H9 (cell line): ENCODE measurements around the gene PAFAH1B1. TPM values are rescaled to one million over a fixed set of nuclear protein-coding genes. Genes with fewer than 3 reads are reported as not detected.
"Not testable (repeated sequence)": the region's sequence is repeated elsewhere in the genome, so short reads cannot be mapped to it uniquely, and the experiment has no call there.

Experiments
- DNase-seq: peaks from one replicate; pipeline ENCODE4 v3.0.0-alpha.2; 2017
- H2AFZ ChIP-seq: one replicate; pipeline ENCODE4 v1.6.1; 2013; ENCODE audit warnings: mild to moderate bottlenecking, low read length, control low read depth, moderate library complexity
- H2AK5ac ChIP-seq: 2 replicates; pipeline ENCODE4 v1.6.1; 2013; ENCODE audit warnings: low read length, control low read depth, mixed read lengths; ENCODE audit not compliant: insufficient read length
- H2BK120ac ChIP-seq: one replicate; pipeline ENCODE4 v1.6.1; 2013; ENCODE audit warnings: low read depth, mild to moderate bottlenecking, low read length, control low read depth, inconsistent platforms; ENCODE audit not compliant: poor library complexity, severe bottlenecking
- H2BK12ac ChIP-seq: 2 replicates; pipeline ENCODE4 v1.6.1; 2013; ENCODE audit warnings: low read length, control low read depth, mixed read lengths, low read depth; ENCODE audit not compliant: insufficient read length
- H2BK15ac ChIP-seq: 2 replicates; pipeline ENCODE4 v1.6.1; 2013; ENCODE audit warnings: low read depth, low read length, control low read depth
- H2BK20ac ChIP-seq: one replicate; pipeline ENCODE4 v1.6.1; 2013; ENCODE audit warnings: low read depth, mild to moderate bottlenecking, low read length, control low read depth, inconsistent platforms; ENCODE audit not compliant: poor library complexity, severe bottlenecking
- H2BK5ac ChIP-seq: 2 replicates; pipeline ENCODE4 v1.6.1; 2013; ENCODE audit warnings: low read length, control low read depth, mixed read lengths; ENCODE audit not compliant: insufficient read length
- H3K14ac ChIP-seq: 2 replicates; pipeline ENCODE4 v1.6.1; 2013; ENCODE audit warnings: low read length, control low read depth; ENCODE audit not compliant: insufficient read depth
- H3K18ac ChIP-seq: 2 replicates; pipeline ENCODE4 v1.6.1; 2013; ENCODE audit warnings: low read depth, mild to moderate bottlenecking, mixed read lengths, low read length, control low read depth; ENCODE audit not compliant: insufficient read length
- H3K23ac ChIP-seq: 2 replicates; pipeline ENCODE4 v1.6.1; 2013; ENCODE audit warnings: low read length, control low read depth, mixed read lengths, low read depth; ENCODE audit not compliant: insufficient read length
- H3K23me2 ChIP-seq: 2 replicates; pipeline ENCODE4 v1.6.1; 2013; ENCODE audit warnings: low read depth, mild to moderate bottlenecking, mixed read lengths, low read length, control low read depth; ENCODE audit not compliant: insufficient read length, poor library complexity, severe bottlenecking
- H3K27ac ChIP-seq: 2 replicates; pipeline ENCODE4 v1.5.1; 2013; ENCODE audit warnings: low read length, control low read depth, mixed read lengths, low read depth; ENCODE audit not compliant: insufficient read length
- H3K27me3 ChIP-seq: 2 replicates; pipeline ENCODE4 v1.6.1; 2013; ENCODE audit warnings: low read length, control low read depth, inconsistent platforms; ENCODE audit not compliant: insufficient read depth
- H3K4ac ChIP-seq: 2 replicates; pipeline ENCODE4 v1.6.1; 2013; ENCODE audit warnings: low read depth, mild to moderate bottlenecking, control low read depth, inconsistent platforms, low read length, moderate library complexity
- H3K4me1 ChIP-seq: 2 replicates; pipeline ENCODE4 v1.6.1; 2013; ENCODE audit warnings: low read length, control low read depth, inconsistent platforms; ENCODE audit not compliant: insufficient read depth
- H3K4me2 ChIP-seq: 2 replicates; pipeline ENCODE4 v1.6.1; 2013; ENCODE audit warnings: low read length, control low read depth, mixed read lengths; ENCODE audit not compliant: insufficient read length, insufficient read depth
- H3K56ac ChIP-seq: 2 replicates; pipeline ENCODE4 v1.6.1; 2013; ENCODE audit warnings: low read depth, mild to moderate bottlenecking, mixed read lengths, low read length, control low read depth; ENCODE audit not compliant: insufficient read length
- H3K79me1 ChIP-seq: 2 replicates; pipeline ENCODE4 v1.6.1; 2013; ENCODE audit warnings: low read depth, mild to moderate bottlenecking, moderate library complexity, low read length, control low read depth, inconsistent platforms; ENCODE audit not compliant: insufficient read depth, poor library complexity, severe bottlenecking
- H3K79me2 ChIP-seq: 2 replicates; pipeline ENCODE4 v1.6.1; 2013; ENCODE audit warnings: low read length, control low read depth, inconsistent platforms; ENCODE audit not compliant: insufficient read depth
- H3K9ac ChIP-seq: 2 replicates; pipeline ENCODE4 v1.6.1; 2013; ENCODE audit warnings: low read length, control low read depth, mixed read lengths; ENCODE audit not compliant: insufficient read length; ENCODE audit errors: extremely low read depth
- H3K9me3 ChIP-seq: one replicate; pipeline ENCODE4 v1.6.1; 2013; ENCODE audit warnings: low read depth, low read length, inconsistent platforms; ENCODE audit not compliant: control insufficient read depth
- H3T11ph ChIP-seq: one replicate; pipeline ENCODE4 v1.6.1; 2013; ENCODE audit warnings: mild to moderate bottlenecking, low read length, control low read depth, inconsistent platforms
- H4K20me1 ChIP-seq: one replicate; pipeline ENCODE4 v1.6.1; 2013; ENCODE audit not compliant: control insufficient read depth, insufficient read length, insufficient read depth
- H4K5ac ChIP-seq: 2 replicates; pipeline ENCODE4 v1.6.1; 2013; ENCODE audit warnings: low read depth, mild to moderate bottlenecking, mixed read lengths, low read length, control low read depth; ENCODE audit not compliant: insufficient read length
- H4K8ac ChIP-seq: replicated peaks from 2 replicates; pipeline ENCODE4 v1.6.1; 2013; ENCODE audit warnings: low read length, control low read depth, mixed read lengths, low read depth; ENCODE audit not compliant: insufficient read length
- H4K91ac ChIP-seq: 2 replicates; pipeline ENCODE4 v1.6.1; 2013; ENCODE audit warnings: low read depth, mild to moderate bottlenecking, moderate library complexity, mixed read lengths, low read length, control low read depth; ENCODE audit not compliant: insufficient read length
- H3K27ac Mint-ChIP-seq, 3 experiments: 2 replicates in 2 of 3; 3 replicates in 1 of 3; pipeline ENCODE4 v1.8.0; 2020 to 2021; ENCODE audit warnings: mixed read lengths in 3 of 3, mild to moderate bottlenecking in 1 of 3, moderate library complexity in 1 of 3
- H3K27me3 Mint-ChIP-seq: 2 replicates; pipeline ENCODE4 v1.8.0; 2021; ENCODE audit warnings: low read depth, mild to moderate bottlenecking, moderate library complexity, mixed read lengths
- H3K36me3 Mint-ChIP-seq, 3 experiments: 2 replicates in 2 of 3; 3 replicates in 1 of 3; pipeline ENCODE4 v1.8.0; 2020 to 2021; ENCODE audit warnings: low read depth in 3 of 3, mixed read lengths in 3 of 3; ENCODE audit not compliant: insufficient read depth in 1 of 3
- H3K4me1 Mint-ChIP-seq, 2 experiments: 2 replicates each; pipeline ENCODE4 v1.8.0; 2020; ENCODE audit warnings: mixed read lengths in 2 of 2
- H3K4me3 Mint-ChIP-seq, 2 experiments: 2 replicates in 1 of 2; 3 replicates in 1 of 2; pipeline ENCODE4 v1.8.0; 2020 to 2021; ENCODE audit warnings: mild to moderate bottlenecking in 2 of 2, mixed read lengths in 2 of 2, moderate library complexity in 1 of 2
- H3K9me3 Mint-ChIP-seq, 2 experiments: 2 replicates in 1 of 2; 3 replicates in 1 of 2; pipeline ENCODE4 v1.8.0; 2020; ENCODE audit warnings: mild to moderate bottlenecking in 2 of 2, mixed read lengths in 2 of 2, moderate library complexity in 1 of 2
- CTCF ChIP-seq: fragments of 200-600 bp; sonication (generic); conservative IDR thresholded peaks from 3 replicates; pipeline ENCODE4 v1.8.0; 2021; ENCODE audit warnings: antibody characterized with exemption, mild to moderate bottlenecking
- WGBS: extraction: QIAGEN DNeasy Blood & Tissue Kit; methylation state at CpG from one replicate; pipeline ENCODE4 v1.1.7; 2013; ENCODE audit warnings: missing lambda C conversion rate, low lambda C conversion rate, mixed read lengths; ENCODE audit not compliant: insufficient read length; ENCODE audit errors: extremely low coverage; 5-methylcytosine and 5-hydroxymethylcytosine counted together
- total RNA-seq: library from RNA; stranded (reverse); gene quantifications from 2 replicates; pipeline ENCODE4 v1.2.1, GENCODE V29; 2021

The PAFAH1B1 gene
- total RNA-seq, 1 experiment from 2014 or later, result 134 TPM

GRCh38 chr17:2697611-2698162 is 104.2 kb downstream of the PAFAH1B1 start:
- Histone ChIP-seq H3K18ac (no peak overlapping the region), H3K23ac (no peak overlapping the region), H3K9me3 (no peaks in the 10 kb centered on the region), H3K23me2 (no peaks in the 10 kb centered on the region), H3K56ac (no peak overlapping the region), H4K20me1 (no peaks in the 10 kb centered on the region), H2BK20ac (no peak overlapping the region), H4K5ac (no peak overlapping the region), H3K4me1 (no peaks in the 10 kb centered on the region), H2BK15ac (no peak overlapping the region), H2BK5ac (no peak overlapping the region), H4K8ac (peak overlapping the region; percentile 58), H3K79me1 (no peaks in the 10 kb centered on the region), H2BK12ac (no peak overlapping the region), H4K91ac (no peak overlapping the region), H3T11ph (no peak overlapping the region), H3K27ac (no peak overlapping the region), H2AFZ (no peak overlapping the region), H3K4ac (no peak overlapping the region), H2AK5ac (no peak overlapping the region), H3K27me3 (no peaks in the 10 kb centered on the region), H3K14ac (no peak overlapping the region; the same call in 1 of the 2 replicates), H3K79me2 (no peaks in the 10 kb centered on the region), H3K9ac (no peak overlapping the region), H2BK120ac (no peak overlapping the region), H3K4me2 (no peak overlapping the region)
- Mint-ChIP-seq H3K27ac (no peak overlapping the region), H3K36me3 (peaks cover 11 to 53% (median 39%) of the 10 kb centered on the region in 3 experiments; a peak in 6 of 7 replicates), H3K27me3 (no peaks in the 10 kb centered on the region), H3K4me1 (no peaks in the 10 kb centered on the region; a peak in 1 of 4 replicates), H3K9me3 (no peaks in the 10 kb centered on the region), H3K4me3 (no peak overlapping the region)
- WGBS, result no CpG with 5 or more reads among the region's 40 CpGs
- TF ChIP-seq CTCF, result no peak
- peak; percentile 39 for DNase-seq

- H3K18ac ChIP-seq, H2AK5ac ChIP-seq, H4K20me1 ChIP-seq, H2BK20ac ChIP-seq, H2BK5ac ChIP-seq, H3K4ac ChIP-seq, H3K27ac Mint-ChIP-seq, H2BK120ac ChIP-seq, H3K56ac ChIP-seq, H3K79me2 ChIP-seq, H3K9ac ChIP-seq, H3K14ac ChIP-seq, H3K4me1 Mint-ChIP-seq, H3K79me1 ChIP-seq, H3K9me3 ChIP-seq, H3K23me2 ChIP-seq, H3K4me1 ChIP-seq, H3K23ac ChIP-seq, H2BK15ac ChIP-seq, H3K4me2 ChIP-seq, H3K9me3 Mint-ChIP-seq, H2BK12ac ChIP-seq, H2AFZ ChIP-seq, H4K8ac ChIP-seq, H4K91ac ChIP-seq, H3T11ph ChIP-seq, H4K5ac ChIP-seq, H3K27ac ChIP-seq, H3K27me3 Mint-ChIP-seq, H3K4me3 Mint-ChIP-seq, H3K27me3 ChIP-seq: not testable (repeated sequence)
- peak; percentile 24 for DNase-seq
- no CpG with 5 or more reads among the region's 18 CpGs for WGBS
- peaks cover 8 to 56% (median 35%) of the 10 kb centered on the region in 3 experiments; a peak in 6 of 7 replicates for H3K36me3 Mint-ChIP-seq
Measured at GRCh38 chr17:2699216-2699805, 105.9 kb downstream of the PAFAH1B1 start.
